HG03439 (cell line): Measurements from ENCODE around the gene CALHM4.
"Not testable (repeated sequence)": the region's sequence is repeated elsewhere in the genome, so short reads cannot be mapped to it uniquely, and the experiment has no call there.

Experiments
- ATAC-seq: cut with Tn5 transposase; IDR thresholded peaks from one replicate; pipeline ENCODE4 v1.9.1; 2021; ENCODE audit warnings: mild to moderate bottlenecking, moderate library complexity; ENCODE audit not compliant: unreplicated experiment

The CALHM4 gene

DNA sequence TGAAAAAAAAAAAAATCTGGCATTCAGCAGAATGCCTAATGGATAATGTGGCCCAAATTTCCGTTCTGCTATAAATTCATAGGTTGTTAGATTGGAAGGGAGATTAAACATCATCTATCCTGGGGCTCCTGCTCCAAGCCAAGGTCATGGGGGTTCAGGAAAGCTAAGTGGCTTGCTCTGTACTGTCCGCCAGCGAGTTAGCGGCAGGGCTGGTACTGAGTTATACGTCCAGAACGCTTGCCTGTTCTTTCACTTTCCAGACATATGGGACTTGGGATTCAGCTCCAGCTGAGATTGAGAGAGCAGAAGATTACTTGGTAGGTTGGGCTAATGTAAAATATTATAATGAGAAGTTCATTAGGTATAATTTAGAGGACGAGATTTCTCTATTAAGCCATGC is 18.6 kb downstream of the CALHM4 start:
- ATAC-seq = no peak

DNA sequence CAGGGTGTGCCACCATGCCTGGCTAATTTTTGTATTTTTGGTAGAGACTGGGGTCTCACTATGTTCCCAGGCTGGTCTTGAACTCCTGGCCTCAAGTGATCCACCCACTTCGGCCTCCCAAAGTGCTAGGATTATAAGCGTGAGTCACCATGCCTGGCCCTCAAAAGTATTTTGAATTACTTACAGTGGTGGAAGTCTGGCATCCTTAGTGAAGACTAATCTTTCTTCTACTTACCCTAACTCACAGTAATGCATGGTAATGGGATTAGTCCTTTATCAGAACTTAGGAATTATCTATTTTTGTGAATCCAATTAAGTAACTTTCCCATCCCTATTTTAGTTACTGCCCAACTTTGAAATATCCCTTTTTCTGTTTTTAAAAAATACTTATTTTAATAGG is 21.7 kb downstream of the CALHM4 start:
- no peak for ATAC-seq

DNA sequence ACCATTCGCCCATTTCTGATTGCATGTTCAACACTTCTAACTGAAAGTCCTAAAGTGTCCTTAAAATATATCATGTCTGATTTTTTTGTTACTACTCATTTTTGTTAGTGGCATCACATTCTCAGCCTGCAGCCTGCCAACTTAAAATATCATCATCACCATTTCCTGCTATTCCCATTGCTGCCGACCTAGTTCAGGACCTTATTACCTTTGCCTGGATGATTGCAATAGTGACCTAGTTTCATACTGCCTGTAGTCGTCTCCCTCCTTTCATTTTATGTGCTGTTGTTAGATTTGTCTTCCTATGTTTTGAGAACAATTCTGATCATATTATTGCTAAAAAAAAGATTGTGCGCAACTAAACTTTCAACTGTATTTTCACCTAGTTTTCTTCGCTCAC is 23.9 kb downstream of the CALHM4 start:
- ATAC-seq = no peak

DNA sequence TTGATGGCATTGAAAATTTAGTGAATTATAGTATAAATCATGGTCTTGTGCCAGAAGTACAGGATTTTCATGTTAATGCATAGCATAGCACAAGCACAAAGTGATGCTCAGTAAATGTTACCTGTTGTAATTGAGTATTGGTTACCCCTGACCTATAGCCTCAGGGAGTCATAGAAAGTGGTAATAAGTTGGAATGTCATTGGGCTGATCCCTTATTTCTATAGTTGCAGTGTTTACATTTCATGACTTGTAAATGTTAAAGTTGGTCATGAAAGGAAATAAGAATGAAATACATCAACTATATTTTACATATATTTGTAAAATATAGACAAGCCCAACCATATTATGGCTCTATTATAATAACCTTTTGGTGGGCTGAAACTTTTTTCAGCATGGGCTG is 24.8 kb downstream of the CALHM4 start:
- no peak for ATAC-seq

DNA sequence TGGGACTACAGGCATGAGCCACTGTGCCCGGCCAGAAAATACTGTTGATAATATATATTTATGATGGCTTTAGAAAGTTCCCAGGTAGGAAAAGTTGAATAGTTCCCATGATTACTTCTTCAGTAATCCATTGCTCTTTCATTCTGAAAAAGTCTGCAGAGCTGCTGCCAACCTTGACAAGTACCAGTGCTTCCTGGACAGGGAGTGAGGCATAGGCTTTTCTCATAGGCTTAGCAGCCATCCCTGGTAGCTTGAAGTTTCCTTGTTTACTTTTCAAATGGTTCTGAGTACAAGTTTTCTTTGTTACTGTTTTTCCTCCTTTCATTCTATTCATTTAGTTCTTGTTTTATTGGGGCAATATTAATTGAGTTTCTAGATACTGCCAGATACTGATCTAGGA is 25.6 kb downstream of the CALHM4 start:
- ATAC-seq = no peak

DNA sequence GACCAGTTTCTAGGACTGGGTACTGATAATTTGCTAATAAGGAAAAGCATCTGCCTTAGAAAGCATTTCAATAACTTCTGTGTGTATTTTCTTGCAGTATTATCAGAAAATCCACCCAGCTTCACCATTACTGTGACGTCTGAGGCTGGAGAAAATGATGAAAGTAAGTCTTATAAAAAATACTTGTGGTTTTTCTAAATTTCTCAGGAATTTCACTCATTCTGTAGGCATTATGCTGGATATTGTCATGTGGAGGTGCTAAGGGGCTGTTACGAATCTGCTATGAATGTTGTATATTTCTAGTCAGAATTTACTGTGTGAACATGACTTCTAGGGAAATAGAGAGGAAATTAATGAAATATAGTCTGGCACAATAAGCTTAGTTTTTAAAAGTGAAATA is 26.6 kb downstream of the CALHM4 start:
- ATAC-seq = no peak

DNA sequence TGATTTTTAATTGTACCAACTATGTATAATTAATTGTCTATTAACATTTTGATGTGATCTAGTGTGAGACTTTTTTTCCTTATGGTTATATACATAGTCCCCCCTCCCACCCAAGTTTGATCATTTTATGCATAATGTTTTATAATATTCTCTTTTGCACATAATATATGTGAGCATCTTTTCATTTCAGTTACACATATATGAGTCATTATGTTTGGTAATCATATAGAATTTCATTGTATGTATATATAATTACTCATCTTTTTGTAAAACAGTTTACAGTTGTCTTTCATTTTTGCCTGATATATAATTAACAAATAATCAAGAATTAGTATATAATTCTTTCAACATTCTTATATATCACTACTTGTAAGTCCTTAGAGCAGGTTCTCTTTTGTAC is 32.7 kb downstream of the CALHM4 start:
- no peak for ATAC-seq

DNA sequence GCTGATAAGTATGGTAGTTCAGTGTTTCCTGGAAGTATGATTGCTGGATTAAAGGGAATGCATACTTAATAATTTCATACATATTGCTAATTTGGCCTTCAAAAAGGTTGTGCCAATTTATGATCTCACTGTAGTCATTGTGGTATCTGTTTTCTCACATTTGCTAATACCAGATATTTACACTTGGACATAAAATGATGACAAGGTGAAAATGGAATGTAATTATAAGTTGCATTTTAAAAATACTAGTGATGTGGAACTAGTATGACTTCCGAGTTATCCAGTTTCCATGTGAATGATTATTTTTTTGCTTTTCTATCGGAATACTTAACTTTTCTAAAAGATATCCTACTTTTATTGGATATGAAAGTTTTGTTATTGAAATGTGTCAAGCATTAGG is 33.2 kb downstream of the CALHM4 start:
- no peak for ATAC-seq

DNA sequence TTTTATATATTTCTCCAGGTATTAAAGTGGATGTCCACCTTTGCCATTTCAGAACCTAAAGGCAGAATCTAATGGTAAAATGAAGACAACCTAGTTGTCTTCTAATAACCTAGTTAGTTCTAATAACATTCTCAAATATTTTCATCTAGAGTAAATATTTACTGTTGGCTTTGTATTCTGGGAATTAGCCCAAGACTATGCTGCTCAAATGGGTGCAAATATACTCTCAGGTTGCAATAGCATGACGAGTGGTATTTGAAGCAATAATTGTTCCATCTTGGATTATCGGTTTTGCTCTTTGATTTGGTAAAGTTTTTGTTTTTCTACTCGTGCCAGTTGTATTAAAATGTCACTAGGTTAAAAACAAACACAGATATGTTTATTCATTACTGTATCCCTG is 41.7 kb downstream of the CALHM4 start:
- no peak for ATAC-seq

DNA sequence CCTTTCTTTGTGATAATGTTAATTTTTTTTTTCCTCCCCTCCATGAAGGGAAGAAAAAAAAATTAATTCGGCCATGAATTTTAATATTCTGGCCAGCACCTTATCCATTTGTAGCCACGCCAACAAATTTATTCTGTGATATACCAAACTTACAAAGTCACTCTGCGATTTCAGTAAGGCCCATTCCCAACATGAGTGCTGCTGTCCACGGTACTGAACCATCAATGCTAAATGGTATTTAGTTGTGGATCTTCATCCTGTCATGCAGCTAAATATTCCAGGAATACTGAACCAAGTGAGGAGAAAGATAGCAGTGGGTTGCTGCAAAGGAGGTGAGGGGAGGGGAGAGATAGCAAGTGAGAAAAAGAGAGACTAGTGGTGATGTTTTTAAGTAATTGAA is 43.3 kb downstream of the CALHM4 start:
- ATAC-seq = no peak

DNA sequence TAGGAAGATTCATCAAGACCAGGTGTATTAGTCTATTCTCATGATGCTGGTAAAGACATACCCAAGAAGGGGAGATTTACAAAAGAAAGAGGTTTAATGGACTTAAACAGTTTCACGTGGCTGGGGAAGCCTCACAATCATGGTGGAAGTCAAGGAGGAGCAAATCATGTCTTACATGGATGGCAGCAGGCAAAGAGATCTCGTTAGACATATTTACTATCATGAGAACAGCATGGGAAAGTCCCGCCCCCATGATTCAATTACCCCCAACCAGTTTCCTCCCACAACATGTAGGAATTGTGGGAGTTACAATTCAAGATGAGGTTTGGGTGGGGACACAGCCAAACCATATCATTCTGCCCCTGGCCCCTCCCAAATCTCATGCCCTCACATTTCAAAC is 50.4 kb downstream of the CALHM4 start:
- ATAC-seq = not testable (repeated sequence)

DNA sequence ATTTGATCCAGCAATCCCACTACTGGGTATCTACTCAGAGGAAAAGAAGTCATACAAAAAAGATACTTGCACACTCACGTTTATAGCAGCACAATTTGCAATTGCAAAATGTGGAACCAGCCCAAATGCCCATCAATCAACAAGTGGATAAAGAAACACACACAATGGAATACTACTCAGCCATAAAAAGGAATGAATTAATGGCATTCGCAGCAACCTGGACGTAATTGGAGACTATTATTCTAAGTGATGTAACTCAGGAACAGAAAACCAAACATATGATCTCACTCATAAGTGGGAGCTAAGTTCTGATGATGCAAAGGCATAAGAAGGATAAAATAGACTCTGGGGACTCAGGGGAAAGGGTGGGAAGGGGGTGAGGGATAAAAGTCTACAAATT is 51.3 kb downstream of the CALHM4 start:
- not testable (repeated sequence) for ATAC-seq

DNA sequence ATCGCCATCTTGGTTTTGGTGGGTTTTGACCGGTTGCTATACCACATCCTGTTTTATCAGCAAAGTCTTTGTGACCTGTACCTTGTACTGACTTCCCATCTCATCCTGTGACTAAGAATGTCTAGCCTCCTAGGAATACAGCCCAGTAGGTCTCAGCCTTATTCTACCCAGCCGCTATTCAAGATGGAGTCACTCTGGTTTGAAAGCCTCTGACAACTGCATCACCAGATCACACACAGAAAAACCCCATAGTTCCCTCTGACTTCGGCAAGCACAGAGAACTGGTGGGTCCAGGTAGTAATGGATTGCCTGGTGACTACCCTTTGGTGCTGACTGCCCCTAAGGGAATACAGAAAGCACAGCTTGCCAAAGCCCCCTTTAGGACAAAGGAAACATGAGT is 52.4 kb downstream of the CALHM4 start:
- ATAC-seq = no peak
